K562 (cell line): Measurements from ENCODE around the gene LRGUK. TPM values are rescaled to one million over a fixed set of nuclear protein-coding genes. Genes with fewer than 3 reads are reported as not detected.

ENCODE experiments used
- ATAC-seq: fragments of 200-7000 bp; cut with Tn5 transposase; 3 replicates; pipeline ENCODE4 v1.9.1; 2020; ENCODE audit warnings: moderate library complexity
- BruUV-seq: library from RNA; stranded (reverse); fragments of 400-500 nt; replicated peaks from 2 replicates; lab custom pipeline; 2021; lab: Mats Ljungman, UMichigan
- CTCF ChIA-PET: fragments of 300-600 bp; formaldehyde crosslinking; extraction: SDS; loops from one replicate; lab custom pipeline; 2021; ENCODE audit warnings: low intra/inter-chr PET ratio; lab: Yijun Ruan, JAX
- POLR2A ChIA-PET: fragments of 300-600, 350-650 bp; sonication (Branson Sonifier 250); formaldehyde crosslinking; extraction: SDS; loops from one replicate; lab custom pipeline; 2021; ENCODE audit warnings: antibody characterized with exemption, inconsistent platforms; lab: Yijun Ruan, JAX
- DNase-seq, 4 experiments: peaks; one replicate each; pipeline versions ENCODE4 v3.0.0 to v3.0.0-alpha.2; 2011 to 2018; ENCODE audit warnings: low spot score in 3 of 4, mixed read lengths in 3 of 4; ENCODE audit errors: extremely low read depth in 1 of 4
- FAIRE-seq: peaks from 2 replicates; lab custom pipeline; 2011; peaks lifted over from hg19 to GRCh38; lab: Jason Lieb, UNC
- H2AFZ ChIP-seq: 2 replicates; pipeline ENCODE4 v1.6.0; 2011; ENCODE audit warnings: low read depth, low read length, control low read depth, inconsistent platforms
- H3K27ac ChIP-seq: fragments of 200-600 bp; 3 replicates; pipeline ENCODE4 v1.8.0; 2011; ENCODE audit warnings: low read depth, mild to moderate bottlenecking, control low read depth, inconsistent platforms, low read length, moderate library complexity, mixed read lengths; ENCODE audit errors: extremely low read depth
- H3K27me3 ChIP-seq, 2 experiments: fragments of 300-600 bp in 1 of 2; 2 replicates in 1 of 2; 3 replicates in 1 of 2; pipeline versions ENCODE4 v1.6.0 to v1.8.0; 2011; ENCODE audit warnings: inconsistent platforms in 2 of 2, low read length in 2 of 2, mild to moderate bottlenecking in 1 of 2, mixed read lengths in 1 of 2, moderate library complexity in 1 of 2; ENCODE audit not compliant: control insufficient read depth in 2 of 2, insufficient read depth in 2 of 2
- H3K36me3 ChIP-seq: fragments of 300-600 bp; 3 replicates; pipeline ENCODE4 v1.8.0; 2011; ENCODE audit warnings: mild to moderate bottlenecking, low read length, inconsistent platforms; ENCODE audit not compliant: control insufficient read depth, insufficient read depth
- H3K4me1 ChIP-seq, 2 experiments: fragments of 200-600 bp in 1 of 2; replicated peaks in 1 of 2; 2 replicates in 1 of 2; 3 replicates in 1 of 2; pipeline versions ENCODE4 v1.5.1 to v1.8.0; 2011; ENCODE audit warnings: inconsistent platforms in 2 of 2, low read length in 2 of 2, mild to moderate bottlenecking in 1 of 2, mixed read lengths in 1 of 2, moderate library complexity in 1 of 2; ENCODE audit not compliant: control insufficient read depth in 2 of 2, insufficient read depth in 2 of 2
- H3K4me2 ChIP-seq: 2 replicates; pipeline ENCODE4 v1.6.1; 2011; ENCODE audit warnings: low read length, control low read depth, inconsistent platforms, mixed read lengths; ENCODE audit not compliant: insufficient read depth
- H3K4me3 ChIP-seq: fragments of 200-600 bp; sonication (generic), shearing (Covaris generic); 2 replicates; pipeline ENCODE4 v1.5.1; 2016; ENCODE audit warnings: control low read depth, inconsistent platforms
- H3K79me2 ChIP-seq: fragments of 200-600 bp; 3 replicates; pipeline ENCODE4 v1.8.0; 2011; ENCODE audit warnings: low read length, inconsistent platforms; ENCODE audit not compliant: control insufficient read depth, insufficient read depth
- H3K9ac ChIP-seq, 2 experiments: 2 replicates each; pipeline versions ENCODE4 v1.6.0 to v1.6.1; 2011; ENCODE audit warnings: low read depth in 2 of 2, low read length in 2 of 2, control low read depth in 1 of 2, inconsistent platforms in 1 of 2, mild to moderate bottlenecking in 1 of 2, mixed read lengths in 1 of 2; ENCODE audit not compliant: insufficient read depth in 1 of 2
- H3K9me1 ChIP-seq: one replicate; pipeline ENCODE4 v1.6.0; 2011; ENCODE audit warnings: inconsistent platforms, mild to moderate bottlenecking, low read length, moderate library complexity; ENCODE audit not compliant: control insufficient read depth, insufficient read depth
- H3K9me3 ChIP-seq: replicated peaks from 2 replicates; pipeline ENCODE4 v1.5.1; 2011; ENCODE audit warnings: low read depth, low read length, inconsistent platforms; ENCODE audit not compliant: control insufficient read depth, insufficient read depth
- H4K20me1 ChIP-seq: replicated peaks from 2 replicates; pipeline ENCODE4 v1.6.1; 2011; ENCODE audit warnings: low read length, inconsistent platforms, mixed read lengths; ENCODE audit not compliant: control insufficient read depth, insufficient read depth
- IFI16 ChIP-seq: fragments of 250-450 bp; sonication (Bioruptor Pico); IDR thresholded peaks from 2 replicates; pipeline ENCODE4 v2.1.2; 2022; ENCODE audit warnings: mild to moderate bottlenecking, inconsistent platforms
- L3MBTL2 ChIP-seq: fragments of 450-650 bp; IDR thresholded peaks from 2 replicates; pipeline ENCODE4 v1.6.1; 2016; ENCODE audit warnings: mild to moderate bottlenecking, moderate library complexity
- WGBS: fragments of 100-300 bp; shearing (Covaris generic); methylation state at CpG from one replicate; pipeline ENCODE4 v1.1.6; 2016; ENCODE audit warnings: low coverage, mixed read lengths; ENCODE audit not compliant: insufficient coverage; ENCODE audit errors: missing lambda C conversion rate; 5-methylcytosine and 5-hydroxymethylcytosine counted together
- in situ Hi-C: fragments of 300-500 bp; cut with MboI; formaldehyde crosslinking; loops from 4 replicates; pipeline ENCODE4 v1.15.0; 2018; ENCODE audit warnings: inconsistent platforms, mixed read lengths
- intact Hi-C: fragments of 100-400 bp; cut with micrococcal nuclease; formaldehyde crosslinking; loops from 2 replicates; pipeline ENCODE4 v1.14.2; 2022
- polyA plus RNA-seq, 8 experiments: library from polyadenylated mRNA; depleted of rRNA in 4 of 8; stranded (reverse) in 5 of 8; unstranded in 3 of 8; fragments of >200 nt; fragmentation: Nextera tagmentation in 2 of 8; fragmentation: Illumina TruSeq in 1 of 8; extraction: Ambion mirVana in 2 of 8; extraction: Trizol in 1 of 8; gene quantifications; 2 replicates each; pipeline versions ENCODE4 v1.2.1 to v1.2.3, GENCODE V29; 2011 to 2014; ENCODE audit warnings: inconsistent platforms in 1 of 8, missing spikeins in 1 of 8
- total RNA-seq, 7 experiments: library from RNA; depleted of rRNA in 6 of 7; stranded (reverse); fragments of >200 nt in 6 of 7; fragmentation: Illumina TruSeq in 2 of 7; extraction: Trizol in 2 of 7; gene quantifications; 2 replicates each; pipeline versions ENCODE4 v1.2.1 to v1.2.3, GENCODE V29; 2011 to 2021; ENCODE audit warnings: low replicate concordance in 1 of 7
- TF ChIP-seq, protein P1 (sequence below): fragments of 250-450 bp; sonication (Bioruptor Pico); IDR thresholded peaks from 2 replicates; pipeline ENCODE4 v1.5.0; 2022; ENCODE audit warnings: mild to moderate bottlenecking
- TF ChIP-seq, protein P2 (sequence below): fragments of 450-650 bp; IDR thresholded peaks from 2 replicates; pipeline ENCODE4 v1.6.1; 2016; ENCODE audit warnings: mild to moderate bottlenecking, moderate library complexity

The LRGUK gene
- total and polyA plus RNA-seq, 9 of the 15 experiments (the other 6 are each of a cell fraction or from before 2014, with no cell fraction given), result 0.04 to 0.33 (median 0.18) TPM

DNA sequence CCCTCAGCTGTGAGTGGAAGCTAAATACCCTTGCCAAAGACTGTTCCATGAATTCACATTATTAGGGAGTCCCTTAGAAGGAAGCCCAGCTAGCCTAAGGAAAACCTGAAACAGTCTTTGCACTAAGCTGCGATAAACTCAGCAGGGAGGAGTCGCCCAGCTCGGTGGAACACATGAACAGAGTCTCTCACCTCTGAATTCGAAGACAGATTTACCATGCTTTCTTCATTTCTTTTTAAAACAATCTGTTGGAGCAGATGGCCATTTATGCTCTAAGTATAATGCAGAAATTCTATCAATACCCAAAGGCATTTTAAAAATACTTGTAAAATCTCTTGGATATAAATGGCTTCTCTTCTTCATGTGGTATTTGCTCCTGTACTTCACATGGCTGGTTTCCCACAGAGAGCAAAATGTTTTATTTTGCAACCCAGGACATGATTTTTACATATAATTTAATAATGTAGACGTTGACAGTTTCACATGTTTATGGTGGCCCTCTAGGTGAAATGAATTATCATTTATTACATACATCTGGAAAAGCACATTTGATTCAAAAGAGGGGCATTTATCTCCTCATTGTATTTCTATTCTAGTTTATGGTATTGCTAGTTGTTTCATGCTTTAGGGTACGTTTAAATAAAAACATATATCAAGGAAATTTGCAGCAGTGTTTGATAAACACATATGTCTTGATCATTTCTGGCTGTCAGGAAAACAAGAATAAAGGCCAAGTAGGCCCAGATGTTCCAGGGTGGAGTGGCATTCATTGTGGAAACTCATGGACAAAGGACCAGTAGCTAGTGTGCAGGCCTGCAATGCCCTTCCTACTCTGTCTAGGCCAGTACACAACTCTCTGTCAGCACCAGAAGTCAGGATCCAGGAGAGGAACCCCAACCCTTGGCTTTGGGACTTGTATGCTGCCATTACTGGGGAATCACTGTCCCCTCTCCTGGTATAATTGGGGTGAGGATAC lies 52.2 kb downstream of the LRGUK start:
- no peaks in the 10 kb centered on the region for H4K20me1 ChIP-seq
- in situ Hi-C loops, result no loop called here
- H2AFZ ChIP-seq, result peak overlapping the region; percentile 21; the same call in 1 of the 2 replicates
- ChIA-PET POLR2A (interaction anchor here (0.5 kb wide), 1 partner anchor 931 kb away, joined by 4 read pairs; no protein-coding TSS in a partner anchor), CTCF (no interaction called here)
- H3K27me3 ChIP-seq, result no peaks in the 10 kb centered on the region
- no peak overlapping the region for H3K4me2 ChIP-seq
- DNase-seq (no peak), ATAC-seq (peak; percentile 37; the same call in 1 of the 3 replicates), FAIRE-seq (no peak)
- H3K36me3 ChIP-seq, result no peaks in the 10 kb centered on the region
- H3K79me2 ChIP-seq, result no peaks in the 10 kb centered on the region
- 16% methylated on average over 6 of the region's 6 CpGs for WGBS
- no peak overlapping the region for H3K27ac ChIP-seq
- BruUV-seq, result no TSS peak
- intact Hi-C loops, result no loop called here
- H3K9me3 ChIP-seq, result no peaks in the 10 kb centered on the region
- no peak overlapping the region for H3K9ac ChIP-seq
- H3K9me1 ChIP-seq, result no peaks in the 10 kb centered on the region
- peaks cover 0 to 12% of the 10 kb centered on the region in 2 experiments; a peak in 3 of 5 replicates for H3K4me1 ChIP-seq
- no peak overlapping the region for H3K4me3 ChIP-seq
- TF ChIP-seq, protein P1, sequence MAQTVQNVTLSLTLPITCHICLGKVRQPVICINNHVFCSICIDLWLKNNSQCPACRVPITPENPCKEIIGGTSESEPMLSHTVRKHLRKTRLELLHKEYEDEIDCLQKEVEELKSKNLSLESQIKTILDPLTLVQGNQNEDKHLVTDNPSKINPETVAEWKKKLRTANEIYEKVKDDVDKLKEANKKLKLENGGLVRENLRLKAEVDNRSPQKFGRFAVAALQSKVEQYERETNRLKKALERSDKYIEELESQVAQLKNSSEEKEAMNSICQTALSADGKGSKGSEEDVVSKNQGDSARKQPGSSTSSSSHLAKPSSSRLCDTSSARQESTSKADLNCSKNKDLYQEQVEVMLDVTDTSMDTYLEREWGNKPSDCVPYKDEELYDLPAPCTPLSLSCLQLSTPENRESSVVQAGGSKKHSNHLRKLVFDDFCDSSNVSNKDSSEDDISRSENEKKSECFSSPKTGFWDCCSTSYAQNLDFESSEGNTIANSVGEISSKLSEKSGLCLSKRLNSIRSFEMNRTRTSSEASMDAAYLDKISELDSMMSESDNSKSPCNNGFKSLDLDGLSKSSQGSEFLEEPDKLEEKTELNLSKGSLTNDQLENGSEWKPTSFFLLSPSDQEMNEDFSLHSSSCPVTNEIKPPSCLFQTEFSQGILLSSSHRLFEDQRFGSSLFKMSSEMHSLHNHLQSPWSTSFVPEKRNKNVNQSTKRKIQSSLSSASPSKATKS, result no peak
- TF ChIP-seq IFI16, result no peak
- TF ChIP-seq L3MBTL2, result peak; percentile 41; the same call in 1 of the 2 replicates
- TF ChIP-seq, protein P2, sequence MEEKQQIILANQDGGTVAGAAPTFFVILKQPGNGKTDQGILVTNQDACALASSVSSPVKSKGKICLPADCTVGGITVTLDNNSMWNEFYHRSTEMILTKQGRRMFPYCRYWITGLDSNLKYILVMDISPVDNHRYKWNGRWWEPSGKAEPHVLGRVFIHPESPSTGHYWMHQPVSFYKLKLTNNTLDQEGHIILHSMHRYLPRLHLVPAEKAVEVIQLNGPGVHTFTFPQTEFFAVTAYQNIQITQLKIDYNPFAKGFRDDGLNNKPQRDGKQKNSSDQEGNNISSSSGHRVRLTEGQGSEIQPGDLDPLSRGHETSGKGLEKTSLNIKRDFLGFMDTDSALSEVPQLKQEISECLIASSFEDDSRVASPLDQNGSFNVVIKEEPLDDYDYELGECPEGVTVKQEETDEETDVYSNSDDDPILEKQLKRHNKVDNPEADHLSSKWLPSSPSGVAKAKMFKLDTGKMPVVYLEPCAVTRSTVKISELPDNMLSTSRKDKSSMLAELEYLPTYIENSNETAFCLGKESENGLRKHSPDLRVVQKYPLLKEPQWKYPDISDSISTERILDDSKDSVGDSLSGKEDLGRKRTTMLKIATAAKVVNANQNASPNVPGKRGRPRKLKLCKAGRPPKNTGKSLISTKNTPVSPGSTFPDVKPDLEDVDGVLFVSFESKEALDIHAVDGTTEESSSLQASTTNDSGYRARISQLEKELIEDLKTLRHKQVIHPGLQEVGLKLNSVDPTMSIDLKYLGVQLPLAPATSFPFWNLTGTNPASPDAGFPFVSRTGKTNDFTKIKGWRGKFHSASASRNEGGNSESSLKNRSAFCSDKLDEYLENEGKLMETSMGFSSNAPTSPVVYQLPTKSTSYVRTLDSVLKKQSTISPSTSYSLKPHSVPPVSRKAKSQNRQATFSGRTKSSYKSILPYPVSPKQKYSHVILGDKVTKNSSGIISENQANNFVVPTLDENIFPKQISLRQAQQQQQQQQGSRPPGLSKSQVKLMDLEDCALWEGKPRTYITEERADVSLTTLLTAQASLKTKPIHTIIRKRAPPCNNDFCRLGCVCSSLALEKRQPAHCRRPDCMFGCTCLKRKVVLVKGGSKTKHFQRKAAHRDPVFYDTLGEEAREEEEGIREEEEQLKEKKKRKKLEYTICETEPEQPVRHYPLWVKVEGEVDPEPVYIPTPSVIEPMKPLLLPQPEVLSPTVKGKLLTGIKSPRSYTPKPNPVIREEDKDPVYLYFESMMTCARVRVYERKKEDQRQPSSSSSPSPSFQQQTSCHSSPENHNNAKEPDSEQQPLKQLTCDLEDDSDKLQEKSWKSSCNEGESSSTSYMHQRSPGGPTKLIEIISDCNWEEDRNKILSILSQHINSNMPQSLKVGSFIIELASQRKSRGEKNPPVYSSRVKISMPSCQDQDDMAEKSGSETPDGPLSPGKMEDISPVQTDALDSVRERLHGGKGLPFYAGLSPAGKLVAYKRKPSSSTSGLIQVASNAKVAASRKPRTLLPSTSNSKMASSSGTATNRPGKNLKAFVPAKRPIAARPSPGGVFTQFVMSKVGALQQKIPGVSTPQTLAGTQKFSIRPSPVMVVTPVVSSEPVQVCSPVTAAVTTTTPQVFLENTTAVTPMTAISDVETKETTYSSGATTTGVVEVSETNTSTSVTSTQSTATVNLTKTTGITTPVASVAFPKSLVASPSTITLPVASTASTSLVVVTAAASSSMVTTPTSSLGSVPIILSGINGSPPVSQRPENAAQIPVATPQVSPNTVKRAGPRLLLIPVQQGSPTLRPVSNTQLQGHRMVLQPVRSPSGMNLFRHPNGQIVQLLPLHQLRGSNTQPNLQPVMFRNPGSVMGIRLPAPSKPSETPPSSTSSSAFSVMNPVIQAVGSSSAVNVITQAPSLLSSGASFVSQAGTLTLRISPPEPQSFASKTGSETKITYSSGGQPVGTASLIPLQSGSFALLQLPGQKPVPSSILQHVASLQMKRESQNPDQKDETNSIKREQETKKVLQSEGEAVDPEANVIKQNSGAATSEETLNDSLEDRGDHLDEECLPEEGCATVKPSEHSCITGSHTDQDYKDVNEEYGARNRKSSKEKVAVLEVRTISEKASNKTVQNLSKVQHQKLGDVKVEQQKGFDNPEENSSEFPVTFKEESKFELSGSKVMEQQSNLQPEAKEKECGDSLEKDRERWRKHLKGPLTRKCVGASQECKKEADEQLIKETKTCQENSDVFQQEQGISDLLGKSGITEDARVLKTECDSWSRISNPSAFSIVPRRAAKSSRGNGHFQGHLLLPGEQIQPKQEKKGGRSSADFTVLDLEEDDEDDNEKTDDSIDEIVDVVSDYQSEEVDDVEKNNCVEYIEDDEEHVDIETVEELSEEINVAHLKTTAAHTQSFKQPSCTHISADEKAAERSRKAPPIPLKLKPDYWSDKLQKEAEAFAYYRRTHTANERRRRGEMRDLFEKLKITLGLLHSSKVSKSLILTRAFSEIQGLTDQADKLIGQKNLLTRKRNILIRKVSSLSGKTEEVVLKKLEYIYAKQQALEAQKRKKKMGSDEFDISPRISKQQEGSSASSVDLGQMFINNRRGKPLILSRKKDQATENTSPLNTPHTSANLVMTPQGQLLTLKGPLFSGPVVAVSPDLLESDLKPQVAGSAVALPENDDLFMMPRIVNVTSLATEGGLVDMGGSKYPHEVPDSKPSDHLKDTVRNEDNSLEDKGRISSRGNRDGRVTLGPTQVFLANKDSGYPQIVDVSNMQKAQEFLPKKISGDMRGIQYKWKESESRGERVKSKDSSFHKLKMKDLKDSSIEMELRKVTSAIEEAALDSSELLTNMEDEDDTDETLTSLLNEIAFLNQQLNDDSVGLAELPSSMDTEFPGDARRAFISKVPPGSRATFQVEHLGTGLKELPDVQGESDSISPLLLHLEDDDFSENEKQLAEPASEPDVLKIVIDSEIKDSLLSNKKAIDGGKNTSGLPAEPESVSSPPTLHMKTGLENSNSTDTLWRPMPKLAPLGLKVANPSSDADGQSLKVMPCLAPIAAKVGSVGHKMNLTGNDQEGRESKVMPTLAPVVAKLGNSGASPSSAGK, result peak; percentile 51; the same call in 1 of the 2 replicates
